ENCODE results near the gene LETM1.

Gene LETM1

GRCh38 chr4:1773754-1774153, 82.2 kb downstream of the LETM1 start:
- DNase-seq: no peak

DNA sequence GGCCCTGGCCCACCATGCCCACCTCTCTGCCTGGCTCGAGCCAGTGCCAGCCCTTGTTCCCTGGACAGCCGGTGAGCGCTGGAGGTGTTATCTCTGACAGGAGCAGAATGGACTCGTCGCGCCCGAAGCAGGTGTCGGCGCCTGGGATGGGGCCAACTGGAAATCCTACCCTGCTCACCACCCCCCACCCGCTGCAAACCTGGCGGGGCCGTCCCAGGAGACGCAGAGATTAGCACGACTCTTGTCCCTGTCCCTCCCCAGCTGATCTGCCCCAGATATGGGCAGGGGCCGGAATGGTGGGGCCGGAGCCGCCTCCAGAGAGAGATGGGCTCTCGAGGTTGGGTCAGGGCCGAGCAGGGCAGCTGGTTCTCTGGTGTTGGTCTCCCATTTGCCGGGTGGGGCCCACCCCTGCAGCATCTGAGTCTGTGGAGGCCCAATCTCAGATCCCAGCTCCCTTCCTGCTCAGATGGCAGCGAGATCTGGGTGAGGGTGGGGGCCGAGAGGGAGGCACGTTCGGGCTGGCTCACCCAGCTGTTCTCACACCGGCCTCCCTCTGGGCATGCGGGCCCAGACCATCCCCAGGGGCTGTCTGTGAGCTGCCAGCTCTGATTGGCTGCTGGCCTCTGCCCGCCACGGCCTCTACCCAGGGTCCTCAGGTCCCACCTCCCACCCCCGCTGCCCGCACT, 83.0 kb downstream of the LETM1 start:
- no peak for DNase-seq

DNA sequence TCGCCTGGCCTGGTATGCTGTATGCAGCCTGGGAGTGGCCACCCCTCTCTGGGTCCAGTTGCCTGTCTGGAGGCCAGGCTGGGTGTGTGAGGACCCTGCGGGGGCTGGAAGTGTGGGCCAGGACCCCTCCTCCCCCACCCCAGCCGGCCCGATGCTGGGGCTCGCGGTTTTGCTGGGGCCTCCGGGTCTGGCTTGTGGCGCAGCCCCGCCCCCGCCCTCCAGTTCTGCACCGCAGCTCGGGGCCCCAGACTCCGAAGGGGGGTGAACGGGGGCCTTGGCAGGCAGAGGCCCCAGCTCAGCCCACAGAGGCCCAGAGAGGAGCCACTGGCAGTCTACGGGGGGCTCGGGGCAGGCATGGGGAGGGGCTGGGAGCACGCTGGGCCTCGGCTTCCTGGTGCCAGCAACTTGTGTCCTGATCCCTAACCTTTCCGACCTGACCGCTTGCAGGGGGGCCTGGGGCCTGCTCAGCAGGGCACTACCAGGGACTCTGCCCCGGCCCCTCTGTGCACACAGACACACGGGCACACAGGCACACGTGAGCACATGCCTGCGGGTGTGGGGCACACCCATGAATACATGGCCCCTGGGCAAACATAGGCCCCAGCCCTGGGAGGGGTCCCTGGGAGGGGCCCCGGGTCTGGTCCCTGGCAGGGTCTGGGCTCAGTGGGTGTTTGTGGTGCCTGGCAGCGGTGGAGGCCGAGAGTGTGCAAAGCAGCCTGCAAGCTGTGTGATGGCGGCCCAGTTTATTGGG, 84.2 kb downstream of the LETM1 start:
- DNase-seq: no peak

DNA sequence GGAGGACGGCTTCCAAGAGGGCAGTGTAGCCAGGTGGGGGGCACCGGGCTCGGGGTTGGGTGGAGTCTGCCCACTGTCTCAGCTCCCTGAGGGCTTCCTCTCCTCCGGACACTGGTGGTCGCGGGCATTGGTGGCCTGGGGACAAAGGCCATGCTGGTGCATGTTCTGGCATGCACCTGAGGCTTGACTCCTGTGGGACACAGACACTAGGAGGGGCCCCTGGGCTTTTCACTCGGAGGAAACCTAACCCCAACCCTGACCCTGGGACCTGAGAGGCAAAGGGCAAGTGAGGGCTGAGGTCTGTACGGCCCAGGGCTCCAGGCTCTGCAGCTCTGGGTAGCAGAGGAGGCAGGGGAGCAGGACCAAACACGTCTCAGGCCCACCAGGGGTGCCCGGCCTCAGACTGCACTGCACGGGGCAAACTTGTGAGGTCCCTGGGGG, 85.1 kb downstream of the LETM1 start:
- no peak for DNase-seq

GRCh38 chr4:1770245-1770644, 85.7 kb downstream of the LETM1 start:
- no peak for DNase-seq

DNA sequence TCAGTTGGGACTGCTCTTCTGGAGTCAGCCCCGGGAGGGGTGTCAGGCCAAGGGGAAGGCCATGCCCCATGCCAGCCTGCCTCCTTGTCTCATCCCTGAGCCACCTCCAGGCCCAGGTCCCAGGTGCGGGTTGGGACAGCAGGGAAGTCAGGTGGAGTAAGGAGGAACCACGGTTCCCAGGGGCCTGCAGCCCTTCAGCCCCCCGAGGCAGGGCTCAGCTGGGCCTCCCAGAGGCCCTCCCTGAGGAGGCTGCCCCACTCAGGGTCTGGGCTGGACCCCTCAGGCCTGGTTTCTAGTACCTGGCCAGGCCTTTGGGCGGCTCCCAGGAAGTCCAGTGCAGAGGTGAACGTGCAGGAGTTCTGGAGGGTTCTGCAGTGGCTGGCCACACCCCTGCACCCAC, 86.3 kb downstream of the LETM1 start:
- DNase-seq: no peak

- DNase-seq: no peak
Measured at GRCh38 chr4:1768367-1769034, 87.5 kb downstream of the LETM1 start.

GRCh38 chr4:1767770-1768366, 88.1 kb downstream of the LETM1 start:
- DNase-seq: no peak

DNA sequence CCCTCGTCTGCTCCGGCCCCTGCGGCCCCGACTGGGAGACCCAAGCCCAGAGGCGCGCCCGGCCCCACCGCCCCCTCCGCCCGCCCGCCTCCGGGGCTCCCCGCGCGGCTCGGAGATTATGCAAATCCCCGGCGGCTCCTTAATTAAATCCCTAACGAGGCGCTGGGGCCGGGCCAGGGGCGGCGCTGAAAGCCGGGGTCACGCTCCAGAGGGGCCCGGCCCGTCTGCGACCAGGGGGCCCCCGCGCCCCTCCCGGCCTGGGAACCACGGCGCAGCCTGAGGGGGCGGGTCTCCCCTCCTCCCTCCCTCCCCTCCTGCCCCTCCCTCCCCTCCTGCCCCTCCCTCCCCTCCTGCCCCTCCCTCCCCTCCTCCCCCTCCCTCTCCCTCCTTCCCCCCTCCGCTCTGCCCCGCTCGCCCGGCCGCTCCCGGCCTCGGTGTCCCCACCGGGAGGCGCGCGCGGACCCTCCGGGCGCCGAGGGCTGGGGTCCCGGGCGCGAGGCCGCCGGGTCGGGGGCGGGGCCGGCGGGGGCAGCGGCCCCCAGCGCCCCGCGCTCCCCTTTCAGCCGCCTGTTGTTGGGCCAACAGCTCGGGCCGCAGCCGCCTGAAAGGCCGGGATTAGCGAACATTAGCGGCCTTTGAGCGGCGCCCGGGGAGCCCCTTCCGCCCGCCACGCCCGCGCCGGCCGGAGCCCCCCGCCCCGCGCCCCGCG, 88.7 kb downstream of the LETM1 start:
- DNase-seq: no peak

DNA sequence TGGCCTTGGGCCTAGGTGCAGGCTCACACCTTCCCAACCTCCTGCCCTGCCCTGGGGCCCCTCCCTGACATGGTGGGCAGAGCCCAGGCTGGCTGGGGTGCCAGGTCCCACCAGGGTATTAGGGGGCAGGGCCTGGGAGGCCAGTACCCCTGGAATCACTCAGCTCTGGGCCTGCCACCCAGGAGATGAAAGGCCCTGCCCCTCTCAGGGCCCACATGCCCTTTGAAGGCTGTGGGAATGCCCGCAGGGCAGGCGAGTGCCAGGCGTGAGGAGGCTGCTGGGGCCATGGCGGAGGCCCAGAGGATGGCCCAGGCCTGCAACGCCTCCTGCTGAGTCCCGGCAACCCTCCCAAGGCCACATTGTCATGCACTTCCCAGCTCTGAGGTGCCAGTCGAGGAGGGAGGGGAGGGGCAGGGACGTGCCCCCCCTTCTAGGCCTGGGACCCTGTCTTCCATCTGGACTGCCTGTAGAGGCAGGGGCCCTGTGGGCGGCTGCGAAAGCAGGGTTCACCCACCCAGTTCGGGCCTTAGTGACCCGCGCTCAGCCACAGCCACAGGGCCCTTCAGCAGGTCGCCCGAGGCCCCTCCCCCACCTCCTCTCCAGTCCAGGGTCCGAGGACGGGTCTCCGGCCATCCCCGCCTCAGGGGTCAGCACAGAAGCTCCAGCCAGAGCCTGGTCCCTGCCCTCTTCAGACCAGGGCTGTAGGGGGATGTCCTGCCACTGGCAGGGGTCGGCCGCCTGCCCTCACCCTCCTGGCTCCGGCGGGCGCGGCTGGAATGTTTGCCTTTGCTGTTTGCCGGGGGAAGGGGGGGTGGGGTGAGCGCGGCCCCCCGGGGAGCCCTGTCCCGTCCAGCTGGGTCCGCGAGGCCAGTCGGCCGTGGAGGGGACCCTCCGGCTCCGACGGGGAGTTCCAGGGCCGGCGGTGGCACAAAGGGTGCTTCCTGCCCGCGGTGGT, 89.6 kb downstream of the LETM1 start:
- DNase-seq: no peak

DNA sequence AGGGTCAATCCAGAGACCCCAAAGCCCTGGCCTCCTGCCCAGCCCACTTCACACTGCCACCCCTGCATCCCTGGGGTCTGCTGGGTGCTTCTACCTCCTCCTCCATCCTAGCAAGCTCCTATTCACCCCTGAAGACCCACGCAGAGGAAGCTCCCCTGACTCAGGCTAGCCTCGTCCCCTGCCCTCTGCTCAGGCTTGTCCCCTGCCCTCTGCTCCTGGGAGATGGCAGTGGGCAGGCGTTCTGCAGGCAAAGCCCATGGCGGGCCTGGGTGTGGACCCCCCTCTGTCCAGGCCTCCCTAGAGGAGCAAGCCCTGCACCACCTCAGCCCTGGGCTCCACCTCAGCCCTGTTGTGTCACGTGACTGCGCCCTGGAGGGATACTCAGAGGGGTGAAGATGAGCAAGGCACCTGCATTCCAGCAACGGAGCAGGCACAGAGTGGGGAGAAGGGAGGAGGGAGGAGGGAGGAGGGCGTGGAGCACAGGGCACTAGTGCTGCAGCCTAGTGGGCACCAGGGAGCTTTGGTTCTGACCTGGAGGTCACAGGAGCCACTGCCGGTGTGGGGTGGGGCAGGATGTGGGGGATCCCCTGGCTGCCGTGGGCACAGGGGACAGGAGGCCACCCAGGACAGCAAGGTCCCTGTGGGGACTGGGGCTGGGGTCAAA, 90.4 kb downstream of the LETM1 start:
- no peak for DNase-seq

GRCh38 chr4:1764670-1765069, 91.3 kb downstream of the LETM1 start:
- DNase-seq: no peak

GRCh38 chr4:1763550-1764080, 92.3 kb downstream of the LETM1 start:
- DNase-seq: no peak

GRCh38 chr4:1763070-1763549, 92.8 kb downstream of the LETM1 start:
- DNase-seq: no peak

- DNase-seq: no peak
Measured at GRCh38 chr4:1762264-1763010, 93.5 kb downstream of the LETM1 start.

Data from stimulated activated naive CD4-positive, alpha-beta T cell (primary cell).